Neural progenitor cell (in vitro differentiated cells): ENCODE data around the gene ZCRB1.

Source experiments
- CTCF ChIP-seq: fragments of 200-600 bp; sonication (generic); IDR thresholded peaks from 2 replicates; pipeline ENCODE4 v1.5.1; 2017; ENCODE audit warnings: antibody characterized with exemption, mild to moderate bottlenecking
- EZH2 ChIP-seq: fragments of 200-600 bp; sonication (generic); IDR thresholded peaks from 2 replicates; pipeline ENCODE4 v1.6.1; 2017; ENCODE audit warnings: antibody characterized with exemption, mild to moderate bottlenecking, moderate library complexity

DNA sequence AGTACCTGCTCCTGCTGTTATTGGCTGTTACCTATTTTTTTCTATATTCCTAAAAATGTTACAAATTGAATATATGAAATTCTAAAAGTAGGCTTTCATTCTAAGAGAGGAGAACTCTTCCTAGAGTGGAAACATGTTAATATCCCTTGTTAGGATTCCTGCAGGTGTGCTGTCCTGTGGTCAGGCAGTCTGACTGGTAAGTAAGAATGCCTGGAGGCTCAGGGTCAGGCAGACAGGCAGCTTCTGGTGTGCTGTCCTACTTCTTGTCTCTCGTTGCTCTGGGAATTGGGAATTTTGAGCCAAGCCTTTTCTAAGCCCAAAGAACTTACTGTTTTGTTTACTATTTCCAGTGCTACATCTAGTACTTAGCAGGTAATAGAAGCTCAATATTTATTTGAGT is 10.4 kb upstream of the ZCRB1 start:
- no peak for TF ChIP-seq CTCF
- no peak for TF ChIP-seq EZH2
